ENCODE measurements around the gene MCTP2. TPM values are rescaled to one million over a fixed set of nuclear protein-coding genes. Genes with fewer than 3 reads are reported as not detected.

MCTP2 gene
- total and polyA plus RNA-seq, 2 of the 8 experiments (the other 6 are each of a cell fraction or from before 2014, with no cell fraction given): 3.4 to 4.5 TPM

DNA sequence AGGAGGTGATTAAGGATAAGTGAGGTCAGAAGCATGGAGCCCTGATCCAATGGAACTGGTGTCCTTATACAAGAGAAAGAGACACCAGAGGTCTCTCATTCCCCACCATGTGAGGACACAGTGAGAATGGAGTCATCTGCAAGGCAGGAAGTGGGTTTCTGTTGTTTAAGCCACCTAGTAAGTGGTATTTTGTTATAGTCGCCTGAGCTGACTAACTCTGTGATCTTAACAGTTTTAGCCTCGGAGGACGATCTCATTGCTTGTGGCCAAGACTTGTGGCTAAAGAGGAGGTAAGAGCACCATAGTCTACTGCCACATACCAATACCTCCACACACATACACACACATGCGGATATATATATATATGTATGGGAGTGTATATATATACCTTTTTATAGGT, 73.8 kb downstream of the MCTP2 start:
- H2BK120ac ChIP-seq (replicated peaks; ENCODE audit: low read depth, low read length): no peak overlapping the region
- no peaks in the 10 kb centered on the region for H3K79me2 ChIP-seq (ENCODE audit: control insufficient read depth in 1 of 2, insufficient read depth in 2 of 2, low read length in 2 of 2)
- FAIRE-seq (no peak), DNase-seq (ENCODE audit: low read depth in 1 of 2, low spot score in 2 of 2) (no peak)
- no peak overlapping the region for H2BK15ac ChIP-seq (ENCODE audit: low read length)
- no peak overlapping the region for H3K4me2 ChIP-seq (ENCODE audit: insufficient read depth in 1 of 2, low read depth in 2 of 2, low read length in 2 of 2)
- no peak overlapping the region for H2BK20ac ChIP-seq (ENCODE audit: low read length)
- CTCF ChIA-PET (ENCODE audit: partially characterized antibody): interaction anchor here (0.9 to 3.8 kb wide), 4 partner anchors 19 to 143 kb away, joined by 3 to 18 read pairs (median 3); no protein-coding TSS in a partner anchor
- WGBS, 2 experiments (ENCODE audit: extremely low coverage in 1 of 2, insufficient coverage in 1 of 2, insufficient read length in 1 of 2, insufficient replicate concordance in 2 of 2, low coverage in 1 of 2, low lambda C conversion rate in 2 of 2, missing lambda C conversion rate in 1 of 2): 85% methylated on average over 4 of the region's 4 CpGs; no CpG with 5 or more reads in 1 of the 2 experiments
- H3K23ac ChIP-seq (ENCODE audit: insufficient read length): no peak overlapping the region
- no peak overlapping the region for H3K18ac ChIP-seq (ENCODE audit: extremely low read depth, low read length)
- H4K91ac ChIP-seq (replicated peaks; ENCODE audit: insufficient read length, low read length): no peak overlapping the region
- H4K20me1 ChIP-seq (replicated peaks in 1 of 2; ENCODE audit: control insufficient read depth in 1 of 2, insufficient read depth in 2 of 2, low read length in 2 of 2): peaks cover 0 to 2% of the 10 kb centered on the region in 2 experiments
- H2BK5ac ChIP-seq (ENCODE audit: low read depth, low read length): no peak overlapping the region
- POLR2A ChIA-PET (ENCODE audit: partially characterized antibody): interaction anchor here (1.1 kb wide), 1 partner anchor 10 kb away, joined by 4 read pairs; no protein-coding TSS in a partner anchor
- no peak overlapping the region for H2BK12ac ChIP-seq (ENCODE audit: low read depth, low read length)
- no peaks in the 10 kb centered on the region for H3K27me3 ChIP-seq (replicated peaks in 1 of 4; ENCODE audit: control insufficient read depth in 3 of 4, extremely low read depth in 1 of 4, insufficient read depth in 3 of 4, low read length in 3 of 4)
- H3K79me1 ChIP-seq (ENCODE audit: low read depth, low read length): no peaks in the 10 kb centered on the region
- H3K9ac ChIP-seq (replicated peaks in 1 of 4; ENCODE audit: extremely low read depth in 1 of 4, low read depth in 3 of 4, low read length in 3 of 4): no peak overlapping the region
- no peak overlapping the region for H2AFZ ChIP-seq (ENCODE audit: low read length)
- H3K4ac ChIP-seq (replicated peaks; ENCODE audit: insufficient read length, low read depth, low read length): no peak overlapping the region
- no peaks in the 10 kb centered on the region for H3K4me1 ChIP-seq (replicated peaks in 1 of 4; ENCODE audit: control insufficient read depth in 3 of 4, insufficient read depth in 4 of 4, low read length in 3 of 4)
- no peaks in the 10 kb centered on the region for H3K36me3 ChIP-seq (ENCODE audit: control insufficient read depth in 2 of 4, insufficient read depth in 4 of 4, low read length in 3 of 4)
- H3K9me3 ChIP-seq (ENCODE audit: insufficient read depth in 2 of 2, low read depth in 1 of 2, low read length in 1 of 2): no peaks in the 10 kb centered on the region
- no peak overlapping the region for H3K56ac ChIP-seq (replicated peaks; ENCODE audit: insufficient read length, low read depth, low read length)
- H4K8ac ChIP-seq (ENCODE audit: extremely low read depth, insufficient read depth, low read length): no peak overlapping the region
- no peak overlapping the region for H3K14ac ChIP-seq (ENCODE audit: insufficient read length)
- no peak overlapping the region for H4K5ac ChIP-seq (ENCODE audit: insufficient read length, low read depth, low read length)
- no peak overlapping the region for H2AK5ac ChIP-seq (ENCODE audit: low read depth, low read length)
- no peak overlapping the region for H3K27ac ChIP-seq (ENCODE audit: low read depth, low read length)
- no peak overlapping the region for H3K4me3 ChIP-seq (ENCODE audit: extremely low read depth in 1 of 4, insufficient read depth in 2 of 4, low read depth in 3 of 4, low read length in 4 of 4)
- no peaks in the 10 kb centered on the region for H3K23me2 ChIP-seq (ENCODE audit: low read depth, low read length)
- TF ChIP-seq NANOG (IDR thresholded peaks at IDR 0.05; ENCODE audit: insufficient read depth, low read depth, low read length, poor library complexity, severe bottlenecking): no peak
- no peak for TF ChIP-seq SUZ12 (IDR thresholded peaks at IDR 0.05; ENCODE audit: low read length)
- TF ChIP-seq CBX5 (IDR thresholded peaks at IDR 0.05; ENCODE audit: low read depth, low read length): no peak
- TF ChIP-seq BCL11A (IDR thresholded peaks at IDR 0.05; ENCODE audit: low read depth in 2 of 2, low read length in 2 of 2): no peak
